ENCODE measurements around the gene TSBP1.

TSBP1 gene

DNA sequence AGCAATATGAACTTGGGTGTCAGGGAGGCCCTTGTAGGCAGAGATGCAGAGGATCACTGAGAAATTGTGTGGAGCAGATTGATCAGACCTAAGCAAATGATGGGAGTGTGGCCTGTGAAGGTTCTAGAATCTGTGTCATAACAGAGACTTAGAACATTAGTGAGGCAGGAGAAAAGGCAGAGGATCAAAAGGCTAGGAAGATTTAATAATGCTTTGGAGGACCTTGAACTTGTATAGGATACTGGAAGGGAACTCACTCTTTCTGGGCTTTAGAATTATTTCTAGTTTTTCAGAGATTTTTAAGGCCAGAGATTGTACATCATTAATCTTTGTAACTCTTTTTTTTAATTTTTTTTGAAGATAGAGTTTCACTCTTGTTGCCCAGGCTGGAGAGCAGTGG, at the start of gene TSBP1:
Gene TSBP1 (minus strand): TSS at position 101 of the 400 bp plus-strand sequence. CDS start 197 bp downstream, outside the sequence.
- in situ Hi-C loops (cut with MboI; ENCODE audit: low sequenced_read_pairs) = no loop called here

DNA sequence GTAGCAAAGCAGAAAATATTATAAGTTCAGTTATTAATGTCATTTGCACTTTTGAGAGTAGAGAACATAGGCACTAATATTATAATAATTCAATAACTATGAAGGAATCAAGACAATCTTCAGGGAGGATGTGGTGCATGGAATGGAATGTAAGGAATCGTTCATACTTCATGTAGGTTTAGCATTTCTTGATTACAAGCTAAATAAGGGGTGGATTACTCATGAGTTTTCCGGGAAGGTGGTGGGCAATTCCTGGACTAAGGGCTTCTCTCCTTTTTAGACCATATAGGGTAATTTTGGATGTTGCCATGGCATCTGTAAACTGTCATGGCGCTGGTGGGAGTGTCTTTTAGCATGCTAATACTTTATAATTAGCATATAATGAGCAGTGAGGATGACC, 44.3 kb upstream of the TSBP1 start:
- in situ Hi-C loops (cut with MboI; ENCODE audit: low sequenced_read_pairs) = no loop called here

DNA sequence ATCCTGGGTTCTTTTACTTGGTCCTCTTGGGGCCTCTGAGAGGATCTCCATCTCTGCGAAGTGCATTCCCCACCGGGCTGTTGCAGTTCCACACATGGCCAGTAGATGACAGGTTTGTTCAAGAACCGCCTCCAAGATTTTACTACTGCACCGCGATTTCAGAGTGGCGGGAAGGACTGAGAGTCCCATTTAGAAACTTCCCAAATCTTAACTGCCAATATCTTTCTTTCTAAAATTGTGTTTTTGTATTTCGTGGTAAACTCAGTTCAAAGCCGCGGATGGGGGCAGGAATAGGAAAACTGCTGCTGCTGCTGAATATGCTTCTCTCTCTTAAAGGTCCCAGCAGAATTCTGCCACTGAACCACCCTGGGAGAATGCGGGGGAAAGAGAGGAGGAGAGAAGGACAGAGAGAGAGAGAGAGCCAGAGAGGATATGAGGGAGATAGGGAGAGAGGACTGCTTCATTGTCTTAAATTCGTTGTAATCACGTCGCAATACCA, 43.9 kb upstream of the TSBP1 start:
- in situ Hi-C loops (cut with MboI; ENCODE audit: low sequenced_read_pairs) = no loop called here

GRCh38 chr6:32413427-32414047, 41.8 kb upstream of the TSBP1 start:
- in situ Hi-C loops (cut with MboI; ENCODE audit: low sequenced_read_pairs) = no loop called here

DNA sequence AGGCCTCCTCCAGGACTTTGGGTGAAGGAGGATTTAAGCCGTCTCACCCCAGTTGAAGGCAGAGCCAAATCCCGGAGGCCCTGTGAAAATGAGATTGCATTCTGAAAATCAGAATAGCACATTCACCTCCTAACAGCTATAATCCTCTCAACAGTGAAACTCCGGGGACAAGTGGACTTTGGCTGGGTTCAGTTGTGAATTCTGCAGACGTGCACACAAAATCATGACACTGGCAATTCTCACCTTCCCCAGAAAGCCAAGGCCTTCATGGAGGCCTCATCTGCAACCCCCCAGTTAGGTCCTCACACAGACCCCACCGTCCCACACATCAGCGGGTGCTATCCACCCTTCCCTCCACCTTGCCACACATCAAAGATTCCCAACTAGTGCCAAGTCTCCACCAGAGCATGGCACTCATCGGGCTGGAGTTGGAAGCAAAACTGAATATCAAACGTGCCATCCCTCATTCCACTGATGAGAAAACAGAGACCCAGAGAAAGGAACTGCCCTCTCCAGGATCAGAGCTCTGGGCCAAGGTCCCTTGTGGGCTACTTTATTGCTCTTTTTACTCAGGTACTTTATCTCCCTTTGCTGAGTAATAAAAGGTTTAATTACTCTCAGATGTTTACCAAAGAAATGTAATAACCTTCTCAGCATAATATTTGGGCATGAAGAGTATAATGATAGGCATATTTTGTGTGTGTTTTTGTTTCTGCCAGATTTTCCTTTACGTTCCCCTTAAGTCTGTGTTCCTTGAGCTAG, 40.0 kb upstream of the TSBP1 start:
- in situ Hi-C loops (cut with MboI; ENCODE audit: low sequenced_read_pairs) = no loop called here

DNA sequence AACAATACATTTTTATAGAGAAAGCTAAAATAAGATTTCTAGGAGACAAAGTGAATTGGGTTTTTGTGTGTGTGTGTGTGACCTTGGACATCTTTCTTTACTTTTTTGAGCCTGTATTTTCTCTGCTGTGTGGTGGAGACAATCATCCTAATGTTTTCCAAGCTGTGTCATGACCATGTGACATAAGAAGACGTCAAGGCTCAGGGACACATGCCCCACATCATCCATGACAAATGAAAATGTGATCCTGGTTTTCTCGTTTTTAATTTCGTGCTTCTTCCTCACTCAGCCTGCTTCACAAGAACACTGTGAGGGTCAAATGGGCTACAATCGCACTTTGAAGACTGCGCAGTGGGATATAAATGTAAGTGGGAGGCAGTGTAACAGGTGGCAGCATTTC, 39.2 kb upstream of the TSBP1 start:
- in situ Hi-C loops (cut with MboI; ENCODE audit: low sequenced_read_pairs) = no loop called here

- in situ Hi-C loops (cut with MboI; ENCODE audit: low sequenced_read_pairs) = no loop called here
Observed at GRCh38 chr6:32406857-32407256, 35.2 kb upstream of the TSBP1 start, which contains the start of gene BTNL2. Gene BTNL2, minus strand, starts transcription at chr6:32407181. Its CDS starts 58 bp downstream, at chr6:32407123.

- in situ Hi-C loops (cut with MboI; ENCODE audit: low sequenced_read_pairs) = no loop called here
Observed at GRCh38 chr6:32406197-32406596, 34.5 kb upstream of the TSBP1 start.

GRCh38 chr6:32405656-32406055, 34.0 kb upstream of the TSBP1 start:
- in situ Hi-C loops (cut with MboI; ENCODE audit: low sequenced_read_pairs) = no loop called here

DNA sequence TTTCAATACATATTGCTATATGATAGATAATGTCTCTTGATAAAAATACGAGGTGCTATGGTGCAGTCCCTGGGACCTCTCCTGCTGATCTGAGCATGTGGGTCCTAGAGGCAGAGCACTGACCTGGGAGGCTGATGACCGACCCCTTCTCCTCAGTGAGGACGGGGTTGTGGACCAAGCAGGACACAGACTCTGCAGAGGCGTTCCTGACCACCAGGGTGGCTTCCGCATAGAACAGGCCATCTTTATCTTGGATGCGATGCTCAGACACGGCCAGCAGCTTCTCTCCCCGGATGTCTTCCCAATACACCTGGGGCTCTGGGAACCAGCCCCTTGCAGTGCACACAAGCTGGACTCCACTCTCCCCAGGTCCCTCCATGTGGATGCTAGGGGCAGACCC, 31.1 kb upstream of the TSBP1 start:
- in situ Hi-C loops (cut with MboI; ENCODE audit: low sequenced_read_pairs) = no loop called here

DNA sequence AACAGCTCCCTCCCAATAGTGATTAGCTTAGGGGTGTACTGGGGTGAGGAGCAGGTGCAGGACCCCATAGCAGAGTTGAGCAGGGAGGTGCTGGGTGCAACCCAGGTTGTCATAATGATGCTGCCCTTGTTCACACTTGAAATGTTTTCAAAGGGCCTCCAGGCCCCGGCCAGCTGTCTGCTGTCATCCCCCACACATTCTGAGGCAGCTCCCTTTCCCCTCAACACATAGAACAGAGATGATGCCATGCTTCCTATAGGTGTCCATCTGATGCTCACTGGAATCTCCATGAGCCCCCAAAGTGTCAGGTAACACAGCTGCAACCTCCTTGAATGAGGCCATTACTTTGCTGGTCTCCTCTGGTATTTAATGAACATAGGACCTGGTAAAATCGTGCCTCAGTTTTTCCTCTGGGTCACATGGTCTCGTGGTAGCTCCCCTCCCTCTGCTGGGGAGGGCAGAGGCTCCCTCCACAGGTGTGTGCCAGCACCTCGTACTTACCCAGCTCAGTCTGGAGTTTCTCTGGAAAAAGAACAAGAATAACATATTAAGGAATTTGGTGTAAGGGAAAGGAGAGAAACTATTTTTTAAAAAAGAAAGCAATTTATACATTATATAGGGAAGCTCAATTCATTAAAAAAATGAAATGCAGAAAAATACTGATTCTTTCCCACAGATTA, 29.7 kb upstream of the TSBP1 start:
- in situ Hi-C loops (cut with MboI; ENCODE audit: low sequenced_read_pairs) = no loop called here

DNA sequence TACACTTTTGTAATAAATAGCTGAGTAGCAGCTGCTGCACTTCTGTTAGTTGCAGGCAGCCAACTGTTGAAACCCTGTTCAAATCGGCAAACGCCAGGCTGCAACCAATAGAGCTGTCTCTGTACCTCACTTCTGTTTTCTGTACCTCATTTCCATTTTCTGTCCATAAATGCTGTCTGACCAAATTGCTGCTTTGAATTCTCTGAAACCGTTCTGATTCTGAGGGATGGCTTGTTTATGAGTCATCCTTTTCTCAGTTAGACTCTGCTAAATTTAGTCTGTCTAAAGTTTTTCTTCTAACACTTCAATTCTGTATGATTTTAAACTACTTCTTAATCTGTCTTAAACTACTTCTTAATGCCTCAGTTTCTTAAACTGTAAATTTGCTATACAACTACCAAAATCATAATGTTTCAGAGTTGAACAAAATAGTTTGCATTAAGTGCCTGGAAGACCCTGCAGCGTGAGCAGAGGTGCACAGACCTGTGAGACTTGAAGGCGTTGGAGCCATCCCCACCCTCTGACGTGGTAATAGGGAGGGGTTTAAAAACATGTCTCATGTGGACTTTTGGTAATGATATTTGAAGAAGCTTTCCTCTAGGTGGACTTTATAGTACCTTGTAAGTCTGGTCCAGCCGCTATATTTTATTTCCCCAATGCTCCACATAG, 25.7 kb upstream of the TSBP1 start:
- in situ Hi-C loops (cut with MboI; ENCODE audit: low sequenced_read_pairs) = no loop called here

GRCh38 chr6:32396028-32396427, 24.3 kb upstream of the TSBP1 start:
- in situ Hi-C loops (cut with MboI; ENCODE audit: low sequenced_read_pairs) = no loop called here

- in situ Hi-C loops (cut with MboI; ENCODE audit: low sequenced_read_pairs) = no loop called here
Observed at GRCh38 chr6:32393665-32394420, 22.1 kb upstream of the TSBP1 start.

DNA sequence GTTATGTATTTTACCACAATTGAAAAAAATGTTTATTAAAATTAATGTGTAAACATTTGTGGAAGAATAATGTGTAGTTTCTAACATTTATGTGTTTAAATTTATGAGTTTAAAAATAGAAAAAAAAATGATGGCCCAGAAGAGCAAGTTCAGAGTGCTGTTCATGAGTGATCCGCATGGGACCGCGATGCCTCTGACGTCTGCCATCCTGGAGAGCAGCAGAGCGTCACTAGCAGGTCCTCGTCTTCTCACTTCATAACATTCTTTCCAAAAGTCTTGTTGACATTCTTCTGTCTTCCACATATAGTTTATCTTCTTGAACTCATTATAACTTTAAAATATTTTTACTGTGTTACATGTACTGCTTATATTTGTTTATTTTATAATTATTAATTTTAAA, 19.8 kb upstream of the TSBP1 start:
- in situ Hi-C loops (cut with MboI; ENCODE audit: low sequenced_read_pairs) = no loop called here

DNA sequence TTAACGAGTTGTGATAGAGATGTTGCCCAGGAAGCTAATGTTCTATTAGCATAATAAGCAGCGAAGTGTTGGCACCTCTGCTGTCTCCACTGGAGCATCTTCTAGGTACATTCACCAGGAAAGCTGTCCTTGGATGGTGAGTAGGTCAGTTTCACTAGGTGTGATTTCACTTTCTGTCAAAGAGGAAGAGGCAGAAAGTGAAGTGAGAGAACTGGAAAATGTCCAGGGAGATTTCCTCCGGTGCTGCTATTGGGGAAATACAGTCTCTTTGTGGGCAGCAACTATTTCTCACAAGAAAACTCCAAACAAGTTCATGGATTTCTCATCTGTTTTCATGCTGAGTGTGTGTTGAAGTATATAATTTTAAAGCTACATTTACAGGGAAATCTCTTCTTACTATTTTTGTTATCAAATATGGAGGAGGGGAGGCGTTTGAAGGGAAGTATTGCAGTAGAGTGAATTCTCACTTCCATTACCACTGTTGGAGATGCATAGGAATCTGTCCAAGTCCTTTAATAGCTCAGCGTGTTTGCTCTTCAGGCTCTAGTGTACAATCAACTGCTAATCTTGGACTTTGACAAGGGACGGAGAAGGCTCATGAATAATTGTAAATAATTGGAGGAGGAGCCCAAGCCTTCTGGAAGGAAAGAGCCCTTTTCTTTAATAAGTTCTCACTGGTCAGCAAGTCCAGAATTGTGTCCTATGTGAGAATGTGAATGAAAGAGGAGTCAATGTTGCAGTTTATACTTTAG, 16.1 kb upstream of the TSBP1 start:
- in situ Hi-C loops (cut with MboI; ENCODE audit: low sequenced_read_pairs) = no loop called here

- in situ Hi-C loops (cut with MboI; ENCODE audit: low sequenced_read_pairs) = no loop called here
Observed at GRCh38 chr6:32386040-32386439, 14.3 kb upstream of the TSBP1 start.

GRCh38 chr6:32382757-32383420, 11.2 kb upstream of the TSBP1 start:
- in situ Hi-C loops (cut with MboI; ENCODE audit: low sequenced_read_pairs) = no loop called here

- in situ Hi-C loops (cut with MboI; ENCODE audit: low sequenced_read_pairs) = no loop called here
Observed at GRCh38 chr6:32379545-32379944, 7.8 kb upstream of the TSBP1 start.
